Measurements from ENCODE around the gene RASGRF2.

- TF ChIP-seq CTCF (conservative IDR thresholded peaks at IDR 0.05; ENCODE audit: low read length), result no peak
- no peak for TF ChIP-seq EZH2phosphoT487 (IDR thresholded peaks at IDR 0.05; ENCODE audit: borderline replicate concordance)
Observed at GRCh38 chr5:80961376-80962281, 1.5 kb downstream of the RASGRF2 start.

Data from Loucy (cell line).